ENCODE data around the gene PSD4.

The PSD4 gene

GRCh38 chr2:113176696-113177355 is 3.1 kb downstream of the PSD4 start:
- TF ChIP-seq CTCF (IDR thresholded peaks at IDR 0.05; ENCODE audit: borderline replicate concordance, insufficient read depth, low read depth, low read length) = no peak
- no peak overlapping the region for H3K4me3 ChIP-seq (ENCODE audit: low read depth, low read length)

DNA sequence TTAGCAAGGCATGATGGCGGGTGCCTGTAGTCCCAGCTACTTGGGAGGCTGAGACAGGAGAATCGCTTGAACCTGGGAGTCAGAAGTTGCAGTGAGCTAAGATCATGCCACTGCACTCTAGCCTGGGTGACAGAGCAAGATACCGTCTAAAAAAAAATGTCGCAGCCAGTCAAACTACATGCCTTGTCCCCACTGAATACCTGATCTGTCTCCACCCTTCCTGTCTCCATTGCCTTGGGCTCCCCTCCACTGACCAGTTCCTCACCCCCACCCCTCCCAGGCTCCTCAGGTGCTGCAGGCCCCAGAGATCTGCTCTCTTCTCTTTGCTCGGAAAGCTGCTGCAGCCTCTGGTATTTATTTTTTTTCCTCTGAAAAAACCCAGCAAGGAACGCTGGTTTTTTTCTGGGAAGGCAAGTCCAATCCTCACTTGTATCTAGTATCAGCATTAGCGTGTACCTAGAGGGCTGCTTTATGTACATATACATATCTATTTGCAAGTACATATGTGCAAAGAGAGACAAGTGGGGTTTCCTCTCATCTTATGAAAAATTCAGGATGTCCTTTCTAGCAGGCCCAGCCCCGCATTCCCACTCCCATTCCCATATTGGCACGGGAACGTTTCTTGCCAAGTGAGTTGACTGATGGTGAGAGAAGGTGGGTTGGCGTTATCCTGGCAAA is 4.4 kb downstream of the PSD4 start:
- no peak for TF ChIP-seq CTCF (IDR thresholded peaks at IDR 0.05; ENCODE audit: borderline replicate concordance, insufficient read depth, low read depth, low read length)
- H3K4me3 ChIP-seq (ENCODE audit: low read depth, low read length) = no peak overlapping the region

GRCh38 chr2:113178891-113179290 is 5.1 kb downstream of the PSD4 start:
- no peak overlapping the region for H3K4me3 ChIP-seq (ENCODE audit: low read depth, low read length)
- no peak for TF ChIP-seq CTCF (IDR thresholded peaks at IDR 0.05; ENCODE audit: borderline replicate concordance, insufficient read depth, low read depth, low read length)

DNA sequence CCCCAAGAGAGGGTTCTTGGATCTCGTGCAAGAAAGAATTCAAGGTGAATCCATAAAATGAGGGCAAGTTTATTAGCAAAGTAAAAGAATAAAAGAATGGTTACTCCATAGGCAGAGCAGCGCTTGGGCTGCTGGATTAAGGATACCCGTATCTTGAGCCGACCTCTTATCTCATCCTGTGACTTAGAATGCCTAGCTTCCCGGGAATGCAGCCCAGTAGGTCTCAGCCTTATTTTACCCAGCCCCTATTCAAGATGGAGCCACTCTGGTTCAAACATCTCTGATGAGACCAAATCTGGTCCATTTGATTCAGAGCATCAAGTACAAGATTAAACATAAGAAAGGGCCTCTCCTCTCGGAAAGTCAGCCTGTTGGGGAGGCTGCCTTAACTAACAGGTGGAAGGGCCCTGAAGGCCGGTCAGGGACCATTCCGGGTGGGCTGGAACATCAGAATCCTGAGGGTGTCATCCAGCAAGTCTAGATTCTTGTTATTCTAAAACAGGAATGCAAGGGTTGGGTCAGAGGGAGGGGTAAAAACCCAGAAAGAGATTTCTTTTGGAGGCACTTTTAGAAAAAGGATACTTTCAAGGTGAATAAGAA is 5.8 kb downstream of the PSD4 start:
- no peak overlapping the region for H3K4me3 ChIP-seq (ENCODE audit: low read depth, low read length)
- TF ChIP-seq CTCF (IDR thresholded peaks at IDR 0.05; ENCODE audit: borderline replicate concordance, insufficient read depth, low read depth, low read length) = no peak

GRCh38 chr2:113180131-113180946 is 6.6 kb downstream of the PSD4 start:
- no peak overlapping the region for H3K4me3 ChIP-seq (ENCODE audit: low read depth, low read length)
- no peak for TF ChIP-seq CTCF (IDR thresholded peaks at IDR 0.05; ENCODE audit: borderline replicate concordance, insufficient read depth, low read depth, low read length)

DNA sequence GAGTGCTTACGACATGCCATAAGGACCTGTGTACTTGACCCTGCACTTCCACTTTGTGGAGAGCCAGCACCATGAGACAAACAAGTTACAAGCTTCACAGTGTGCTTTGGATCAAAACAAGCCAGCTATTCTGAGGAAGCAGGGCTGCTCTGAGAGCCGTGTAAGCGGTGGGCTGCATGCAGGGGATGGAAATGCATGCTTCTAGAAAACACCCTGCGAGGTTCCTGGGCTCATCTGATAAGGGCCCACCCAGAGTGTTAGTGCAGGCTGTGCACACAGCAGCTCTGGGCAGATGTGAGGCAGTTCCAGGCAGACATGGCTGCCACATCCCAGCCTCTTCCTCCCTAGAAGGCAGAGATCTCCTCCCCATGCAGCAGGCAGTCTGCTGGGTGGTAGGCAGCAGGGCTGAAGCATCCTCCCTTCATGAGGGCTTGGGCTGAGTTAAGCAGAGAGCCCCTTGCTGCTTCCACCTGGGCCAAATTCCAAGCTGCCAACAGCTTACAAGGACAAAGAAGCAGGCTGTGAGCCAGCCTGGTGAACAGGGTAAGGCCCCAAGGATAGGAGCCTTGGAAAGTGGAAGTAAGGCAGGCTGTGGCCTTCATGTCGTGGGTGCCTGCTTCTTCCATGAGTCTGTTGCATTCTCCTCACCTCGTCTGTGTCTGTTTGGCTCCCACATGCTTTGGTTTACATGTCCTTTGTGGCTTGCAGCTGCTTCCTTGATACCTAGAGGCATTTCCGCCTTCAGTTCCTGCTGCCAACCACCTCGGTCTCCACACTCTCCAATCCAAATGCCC is 7.7 kb downstream of the PSD4 start:
- no peak overlapping the region for H3K4me3 ChIP-seq (ENCODE audit: low read depth, low read length)
- TF ChIP-seq CTCF (IDR thresholded peaks at IDR 0.05; ENCODE audit: borderline replicate concordance, insufficient read depth, low read depth, low read length) = no peak

All from GM12875 (cell line).